Fibroblast of lung (primary cell): ENCODE results near the gene CEP76. TPM values are rescaled to one million over a fixed set of nuclear protein-coding genes. Genes with fewer than 3 reads are reported as not detected.

Experiments
- DNase-seq, 2 donors: peaks; one replicate each; pipeline versions ENCODE4 v3.0.0 to v3.0.0-alpha.2; 2010; ENCODE audit warnings: low read depth in 2 of 2
- H2AFZ ChIP-seq: 2 replicates; pipeline ENCODE4 v1.5.1; 2012; ENCODE audit warnings: low read length, control low read depth, inconsistent platforms
- H3K27ac ChIP-seq: 2 replicates; pipeline ENCODE4 v1.5.1; 2011; ENCODE audit warnings: low read length, control low read depth; ENCODE audit not compliant: insufficient read depth
- H3K27me3 ChIP-seq: 2 replicates; pipeline ENCODE4 v1.5.1; 2011; ENCODE audit warnings: mild to moderate bottlenecking, low read length; ENCODE audit not compliant: control insufficient read depth, insufficient read depth
- H3K36me3 ChIP-seq: 2 replicates; pipeline ENCODE4 v1.5.1; 2011; ENCODE audit warnings: low read length; ENCODE audit not compliant: control insufficient read depth, insufficient read depth
- H3K4me1 ChIP-seq: 2 replicates; pipeline ENCODE4 v1.5.1; 2011; ENCODE audit warnings: low read length; ENCODE audit not compliant: control insufficient read depth, insufficient read depth; ENCODE audit errors: extremely low read depth
- H3K4me2 ChIP-seq: 2 replicates; pipeline ENCODE4 v1.5.1; 2011; ENCODE audit warnings: low read length, control low read depth; ENCODE audit not compliant: insufficient read depth; ENCODE audit errors: extremely low read depth
- H3K4me3 ChIP-seq, 4 experiments: fragments of 200-600 bp in 1 of 4; sonication (generic) in 1 of 4; replicated peaks in 1 of 4; 2 replicates each; pipeline ENCODE4 v1.5.1; 2011 to 2016; ENCODE audit warnings: low read length in 4 of 4, low read depth in 3 of 4, mild to moderate bottlenecking in 3 of 4, control low read depth in 2 of 4, inconsistent platforms in 1 of 4, mixed read lengths in 1 of 4; ENCODE audit not compliant: insufficient read depth in 1 of 4; ENCODE audit errors: control extremely low read depth in 1 of 4
- H3K79me2 ChIP-seq: 2 replicates; pipeline ENCODE4 v1.5.1; 2012; ENCODE audit warnings: mild to moderate bottlenecking, low read length, inconsistent platforms; ENCODE audit not compliant: control insufficient read depth, insufficient read depth
- H3K9ac ChIP-seq: 2 replicates; pipeline ENCODE4 v1.5.1; 2011; ENCODE audit warnings: mild to moderate bottlenecking, low read length, control low read depth; ENCODE audit not compliant: insufficient read depth
- H3K9me3 ChIP-seq: 2 replicates; pipeline ENCODE4 v1.5.1; 2012; ENCODE audit warnings: low read depth, low read length; ENCODE audit not compliant: control insufficient read depth, insufficient read depth
- H4K20me1 ChIP-seq: 2 replicates; pipeline ENCODE4 v1.5.1; 2011; ENCODE audit warnings: low read length; ENCODE audit not compliant: control insufficient read depth, insufficient read depth; ENCODE audit errors: extremely low read depth
- CTCF ChIP-seq, 2 donors: IDR thresholded peaks in 1 of 2; conservative IDR thresholded peaks in 1 of 2; 1 replicate in 1 of 2; 2 replicates in 1 of 2; pipeline ENCODE4 v1.5.1; 2011 to 2012; ENCODE audit warnings: low read length in 2 of 2, control low read depth in 1 of 2, inconsistent platforms in 1 of 2, low read depth in 1 of 2, mild to moderate bottlenecking in 1 of 2
- EZH2 ChIP-seq: IDR thresholded peaks from 2 replicates; pipeline ENCODE4 v1.5.1; 2012; ENCODE audit warnings: low read length, control low read depth, mild to moderate bottlenecking; ENCODE audit errors: missing control alignments
- polyA plus RNA-seq, 2 donors: library from polyadenylated mRNA; depleted of rRNA in 1 of 2; stranded (reverse) in 1 of 2; unstranded in 1 of 2; fragments of >200 nt; gene quantifications; 2 replicates each; pipeline ENCODE4 v1.2.1, GENCODE V29; 2011 to 2012; ENCODE audit warnings: missing spikeins in 1 of 2
- total RNA-seq: library from RNA; depleted of rRNA; stranded (reverse); fragments of >200 nt; gene quantifications from 2 replicates; pipeline ENCODE4 v1.2.1, GENCODE V29; 2014

CEP76 gene
- total and polyA plus RNA-seq, 2 donors (not counting 1 experiment from before 2014, with no cell fraction given), result 5.2 to 8.1 TPM

GRCh38 chr18:12637901-12638643, 64.5 kb downstream of the CEP76 start:
- no peaks in the 10 kb centered on the region for H3K9me3 ChIP-seq
- H3K27ac ChIP-seq, result peak overlapping the region; percentile 9
- H3K79me2 ChIP-seq, result peaks cover 18% of the 10 kb centered on the region
- no peak overlapping the region for H3K4me2 ChIP-seq
- H4K20me1 ChIP-seq, result no peaks in the 10 kb centered on the region
- H3K4me1 ChIP-seq, result peaks cover 4% of the 10 kb centered on the region
- no peaks in the 10 kb centered on the region for H3K36me3 ChIP-seq
- DNase-seq, result peak in 1 of 2 donors; percentile 82
- H2AFZ ChIP-seq, result no peak overlapping the region
- no peaks in the 10 kb centered on the region for H3K27me3 ChIP-seq
- no peak overlapping the region for H3K4me3 ChIP-seq
- H3K9ac ChIP-seq, result no peak overlapping the region
- TF ChIP-seq EZH2, result no peak
- TF ChIP-seq CTCF (conservative IDR thresholded peaks at IDR 0.05 in 1 of 2, IDR thresholded peaks at IDR 0.05 in 1 of 2; ENCODE audit: low read depth in 1 of 2, low read length in 2 of 2), result no peak

- DNase-seq, result peak in 1 of 2 donors; percentile 10
- Histone ChIP-seq H3K27me3 (no peaks in the 10 kb centered on the region), H3K36me3 (no peaks in the 10 kb centered on the region), H3K9me3 (no peaks in the 10 kb centered on the region), H3K27ac (no peak overlapping the region), H3K9ac (no peak overlapping the region), H3K79me2 (peaks cover 16% of the 10 kb centered on the region), H3K4me3 (no peak overlapping the region), H2AFZ (no peak overlapping the region), H4K20me1 (no peaks in the 10 kb centered on the region), H3K4me2 (no peak overlapping the region), H3K4me1 (peaks cover 4% of the 10 kb centered on the region)
- no peak for TF ChIP-seq EZH2
- no peak for TF ChIP-seq CTCF (conservative IDR thresholded peaks at IDR 0.05 in 1 of 2, IDR thresholded peaks at IDR 0.05 in 1 of 2; ENCODE audit: low read depth in 1 of 2, low read length in 2 of 2)
Measured at GRCh38 chr18:12637393-12637792, 65.1 kb downstream of the CEP76 start.

- Histone ChIP-seq H4K20me1 (no peaks in the 10 kb centered on the region), H3K9ac (no peak overlapping the region), H2AFZ (no peak overlapping the region), H3K27me3 (no peaks in the 10 kb centered on the region), H3K79me2 (peaks cover 6% of the 10 kb centered on the region), H3K36me3 (no peaks in the 10 kb centered on the region), H3K4me2 (no peak overlapping the region), H3K27ac (no peak overlapping the region), H3K4me3 (no peak overlapping the region), H3K4me1 (peaks cover 5% of the 10 kb centered on the region), H3K9me3 (no peaks in the 10 kb centered on the region)
- no peak for TF ChIP-seq CTCF (conservative IDR thresholded peaks at IDR 0.05 in 1 of 2, IDR thresholded peaks at IDR 0.05 in 1 of 2; ENCODE audit: low read depth in 1 of 2, low read length in 2 of 2)
- no peak for TF ChIP-seq EZH2
- no peak for DNase-seq
Measured at GRCh38 chr18:12631831-12632477, 70.6 kb downstream of the CEP76 start.
